SK-N-MC (cell line): ENCODE measurements around the gene B3GAT2.

Experiments used
- EZH2 ChIP-seq: fragments of 200-600 bp; sonication (generic); IDR thresholded peaks from one replicate; pipeline ENCODE4 v1.6.1; 2017; ENCODE audit warnings: antibody characterized with exemption
- POLR2AphosphoS5 ChIP-seq: IDR thresholded peaks from 2 replicates; pipeline ENCODE4 v1.6.1; 2012; ENCODE audit warnings: mild to moderate bottlenecking, low read depth, low read length, borderline replicate concordance

DNA sequence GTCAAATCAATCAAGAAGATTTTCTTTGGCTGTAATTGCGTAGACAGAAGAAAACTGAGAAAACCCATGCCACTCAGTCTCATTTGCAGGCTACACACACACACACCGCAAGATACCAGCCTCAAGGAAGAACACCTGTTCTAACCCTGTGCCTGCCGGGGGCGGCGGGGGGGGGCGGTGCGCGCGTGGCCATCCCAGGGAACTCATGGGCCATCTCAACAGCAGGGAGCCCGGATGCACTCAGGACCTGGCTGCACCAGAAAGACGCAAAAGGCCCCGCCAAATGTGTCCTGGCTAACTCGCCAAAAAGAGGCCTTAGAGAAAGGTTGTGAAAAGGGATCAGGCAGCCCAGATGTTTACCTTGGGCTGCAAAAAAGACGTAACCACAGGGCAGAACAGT lies 2.1 kb downstream of the B3GAT2 start:
- TF ChIP-seq POLR2AphosphoS5 = no peak
- TF ChIP-seq EZH2 = no peak
